GM18861 (cell line): ENCODE results near the gene WIPF3.

ENCODE experiments used
- ATAC-seq: cut with Tn5 transposase; IDR thresholded peaks from one replicate; pipeline ENCODE4 v1.9.1; 2021; ENCODE audit not compliant: unreplicated experiment

Gene WIPF3

GRCh38 chr7:29898301-29898700 is 92.0 kb downstream of the WIPF3 start:
- ATAC-seq, result no peak

- ATAC-seq, result no peak
Observed at GRCh38 chr7:29900745-29901144, 94.4 kb downstream of the WIPF3 start.

- ATAC-seq, result no peak
Observed at GRCh38 chr7:29906200-29907022, 100.1 kb downstream of the WIPF3 start.

- no peak for ATAC-seq
Observed at GRCh38 chr7:29914180-29914579, 107.9 kb downstream of the WIPF3 start.

- ATAC-seq, result no peak
Observed at GRCh38 chr7:29915481-29916215, 109.3 kb downstream of the WIPF3 start.

- ATAC-seq, result no peak
Observed at GRCh38 chr7:29917641-29918040, 111.3 kb downstream of the WIPF3 start.

- no peak for ATAC-seq
Observed at GRCh38 chr7:29918850-29919249, 112.5 kb downstream of the WIPF3 start.

GRCh38 chr7:29919790-29920189 is 113.5 kb downstream of the WIPF3 start:
- no peak for ATAC-seq

- ATAC-seq, result no peak
Observed at GRCh38 chr7:29920491-29920890, 114.2 kb downstream of the WIPF3 start.

- peak; percentile 80 for ATAC-seq
Observed at GRCh38 chr7:29921404-29922010, 115.2 kb downstream of the WIPF3 start.

- ATAC-seq, result no peak
Observed at GRCh38 chr7:29922921-29923700, 116.8 kb downstream of the WIPF3 start.

- ATAC-seq, result no peak
Observed at GRCh38 chr7:29924006-29924405, 117.7 kb downstream of the WIPF3 start.

- no peak for ATAC-seq
Observed at GRCh38 chr7:29924684-29925083, 118.4 kb downstream of the WIPF3 start.

- no peak for ATAC-seq
Observed at GRCh38 chr7:29926216-29926615, 119.9 kb downstream of the WIPF3 start.

- no peak for ATAC-seq
Observed at GRCh38 chr7:29926741-29927140, 120.4 kb downstream of the WIPF3 start.

GRCh38 chr7:29929018-29929807 is 122.9 kb downstream of the WIPF3 start:
- ATAC-seq, result no peak

- ATAC-seq, result no peak
Observed at GRCh38 chr7:29935111-29935510, 128.8 kb downstream of the WIPF3 start.

GRCh38 chr7:29937132-29937531 is 130.8 kb downstream of the WIPF3 start:
- no peak for ATAC-seq

- ATAC-seq, result no peak
Observed at GRCh38 chr7:29940199-29940598, 133.9 kb downstream of the WIPF3 start.

- ATAC-seq, result no peak
Observed at GRCh38 chr7:29945259-29945809, 139.0 kb downstream of the WIPF3 start.
